ENCODE results near the gene TTC7B.

Gene TTC7B

GRCh38 chr14:90805662-90806540 lies 10.3 kb downstream of the TTC7B start:
- no peak for DNase-seq (ENCODE audit: low read depth in 2 of 2)

GRCh38 chr14:90805084-90805391 lies 11.2 kb downstream of the TTC7B start:
- no peak for DNase-seq (ENCODE audit: low read depth in 2 of 2)

- DNase-seq (ENCODE audit: low read depth in 2 of 2): no peak
Measured at GRCh38 chr14:90804292-90805083, 11.7 kb downstream of the TTC7B start.

DNA sequence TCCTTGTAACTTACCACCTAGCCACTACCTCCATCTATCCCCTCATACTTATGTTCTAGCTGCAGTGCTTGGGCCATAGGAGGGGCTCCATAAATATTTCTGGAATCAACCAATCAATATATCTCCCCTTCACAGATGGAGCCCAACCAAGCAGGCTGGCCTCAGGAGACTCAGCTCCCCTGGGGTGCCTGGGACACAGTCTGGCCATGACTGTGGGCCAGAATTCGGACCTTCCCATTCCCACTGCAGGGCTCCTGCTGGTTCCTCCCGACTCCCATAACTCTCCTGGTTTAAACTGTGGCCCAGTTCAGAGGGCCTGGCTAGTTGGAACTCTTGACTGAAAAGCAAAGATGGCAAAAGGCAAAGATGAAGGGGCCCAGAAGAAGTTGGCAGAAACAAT lies 13.0 kb downstream of the TTC7B start:
- no peak for DNase-seq (ENCODE audit: low read depth in 2 of 2)

GRCh38 chr14:90799420-90799819 lies 16.8 kb downstream of the TTC7B start:
- DNase-seq (ENCODE audit: low read depth in 2 of 2): no peak

DNA sequence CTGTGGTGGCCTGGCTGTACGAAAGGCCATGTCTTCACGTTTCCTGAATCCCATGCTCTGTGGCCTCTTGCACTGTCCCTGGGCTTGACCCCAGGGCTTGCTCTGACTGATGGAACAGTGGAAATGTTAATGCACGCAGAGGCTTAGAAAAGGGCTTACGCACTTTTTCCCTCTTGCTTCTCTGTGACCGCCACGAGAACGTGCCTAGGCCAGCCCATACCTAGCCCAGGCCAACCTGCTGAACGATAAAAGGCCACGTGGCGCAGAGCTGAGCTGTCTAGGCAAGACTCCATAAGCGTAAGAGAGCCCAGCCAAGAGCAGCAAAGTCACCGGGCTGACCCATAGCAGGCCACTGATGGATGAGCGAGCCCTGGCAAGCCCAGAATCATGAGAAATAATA lies 18.3 kb downstream of the TTC7B start:
- DNase-seq (ENCODE audit: low read depth in 2 of 2): no peak

- no peak for DNase-seq (ENCODE audit: low read depth in 2 of 2)
Measured at GRCh38 chr14:90797451-90797850, 18.8 kb downstream of the TTC7B start.

GRCh38 chr14:90796329-90796728 lies 19.9 kb downstream of the TTC7B start:
- DNase-seq (ENCODE audit: low read depth in 2 of 2): no peak

GRCh38 chr14:90795744-90796143 lies 20.5 kb downstream of the TTC7B start:
- DNase-seq (ENCODE audit: low read depth in 2 of 2): no peak

DNA sequence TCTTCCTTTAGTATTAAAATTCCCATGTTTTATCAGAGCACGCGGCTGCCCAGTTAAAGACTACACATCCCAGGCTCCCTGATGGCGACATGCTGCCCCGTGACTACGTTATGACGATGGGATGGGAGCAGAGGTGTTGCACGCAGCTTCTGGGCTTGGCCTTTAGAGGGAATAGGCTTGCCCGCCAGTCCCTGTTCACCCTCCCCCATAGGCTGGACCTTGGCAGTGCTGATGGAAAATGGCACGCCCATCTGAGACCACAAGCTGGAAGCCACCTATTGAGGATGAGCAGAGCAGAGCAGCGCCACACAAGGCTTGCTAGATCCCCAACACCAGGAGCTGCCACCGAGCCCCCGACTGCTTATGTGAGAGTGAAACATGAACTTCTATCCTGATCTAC lies 24.7 kb downstream of the TTC7B start:
- no peak for DNase-seq (ENCODE audit: low read depth in 2 of 2)

DNA sequence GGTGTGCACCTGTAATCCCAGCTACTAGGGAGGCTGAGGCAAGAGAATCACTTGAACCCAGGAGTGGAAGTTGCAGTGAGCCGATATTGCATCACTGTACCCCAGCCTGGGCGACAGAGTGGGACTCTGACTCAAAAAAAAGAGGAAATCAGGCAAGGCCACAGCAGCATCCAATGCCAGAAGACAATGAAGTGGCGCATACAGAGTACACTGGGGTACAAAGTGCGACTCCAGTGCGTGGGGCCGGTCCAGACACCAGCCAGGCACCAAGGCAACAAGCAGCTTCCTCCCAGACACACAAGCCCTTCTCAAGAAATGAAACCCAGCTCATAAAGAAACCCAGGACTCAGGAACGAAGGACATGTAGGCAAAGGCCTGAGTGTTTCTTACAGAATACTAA lies 28.2 kb downstream of the TTC7B start:
- no peak for DNase-seq (ENCODE audit: low read depth in 2 of 2)

DNA sequence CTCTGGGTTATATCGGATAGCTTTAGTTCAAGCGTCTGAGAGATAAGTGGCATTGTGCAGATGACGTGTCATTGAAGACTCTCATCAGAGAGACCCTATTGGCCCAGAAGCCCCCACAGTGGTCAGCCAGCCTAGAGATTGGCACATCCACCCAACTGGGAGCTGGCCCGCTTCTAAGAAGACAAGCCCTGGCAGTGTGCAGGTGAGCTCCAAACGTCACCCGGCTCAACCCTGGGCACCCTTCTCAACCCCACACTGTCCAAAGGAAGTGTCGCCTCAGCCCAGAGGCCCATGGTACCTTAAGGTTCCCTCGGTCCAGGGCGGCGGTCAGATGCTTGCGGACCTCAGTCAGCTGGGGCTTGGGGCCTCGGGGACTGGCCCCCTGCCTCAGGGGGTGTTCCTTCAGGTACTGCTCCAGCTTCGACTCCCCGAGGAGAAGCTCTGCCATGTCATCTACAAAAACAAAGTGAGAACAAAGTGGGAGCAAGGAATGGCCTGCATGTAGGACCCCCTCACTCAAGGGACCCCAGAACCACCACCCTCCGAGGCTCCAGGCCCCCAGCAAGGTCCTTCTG lies 30.3 kb downstream of the TTC7B start:
- no peak for DNase-seq (ENCODE audit: low read depth in 2 of 2)

DNA sequence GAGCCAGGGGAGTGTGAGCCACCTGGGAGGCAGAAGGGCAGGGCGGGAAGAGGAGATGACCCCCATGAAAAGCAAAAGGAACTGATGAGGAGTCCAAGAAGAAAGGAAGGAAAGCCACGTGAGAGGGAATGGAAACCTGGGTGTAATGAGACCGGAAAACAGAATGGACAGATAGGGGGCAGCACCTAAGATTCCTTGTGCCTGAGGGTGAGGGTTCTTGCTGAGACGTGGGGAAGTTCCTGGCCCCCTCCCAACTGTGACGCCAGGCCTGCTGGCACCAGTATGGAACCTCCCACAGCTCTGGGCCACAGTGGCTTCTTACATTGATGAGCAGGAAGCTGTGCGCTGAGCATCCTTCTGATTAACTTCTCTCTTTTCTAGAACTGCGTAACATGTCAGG lies 30.8 kb downstream of the TTC7B start:
- DNase-seq (ENCODE audit: low read depth in 2 of 2): no peak

GRCh38 chr14:90784621-90785270 lies 31.5 kb downstream of the TTC7B start:
- DNase-seq (ENCODE audit: low read depth in 2 of 2): no peak

- no peak for DNase-seq (ENCODE audit: low read depth in 2 of 2)
Measured at GRCh38 chr14:90783344-90783743, 32.9 kb downstream of the TTC7B start.

DNA sequence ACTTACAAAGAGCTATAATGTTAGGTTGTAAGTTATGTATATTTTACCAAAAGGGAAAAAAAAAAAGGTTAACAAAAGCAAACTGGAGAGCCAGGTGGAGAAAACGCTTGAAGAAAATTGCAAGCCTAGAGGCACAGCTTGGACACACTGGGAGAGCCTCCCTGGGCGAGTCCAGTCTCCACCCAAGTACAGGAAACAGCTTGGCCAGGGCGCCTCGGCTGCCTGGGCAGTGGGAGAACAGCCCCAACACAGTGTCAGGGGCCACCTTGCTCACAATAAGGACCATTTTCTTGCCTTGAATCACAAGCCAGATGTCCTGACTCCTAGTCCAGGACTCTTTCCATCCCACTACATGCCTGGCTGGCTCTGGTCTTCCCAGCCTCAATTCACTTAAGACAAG lies 33.3 kb downstream of the TTC7B start:
- no peak for DNase-seq (ENCODE audit: low read depth in 2 of 2)

- no peak for DNase-seq (ENCODE audit: low read depth in 2 of 2)
Measured at GRCh38 chr14:90781876-90782275, 34.4 kb downstream of the TTC7B start.

DNA sequence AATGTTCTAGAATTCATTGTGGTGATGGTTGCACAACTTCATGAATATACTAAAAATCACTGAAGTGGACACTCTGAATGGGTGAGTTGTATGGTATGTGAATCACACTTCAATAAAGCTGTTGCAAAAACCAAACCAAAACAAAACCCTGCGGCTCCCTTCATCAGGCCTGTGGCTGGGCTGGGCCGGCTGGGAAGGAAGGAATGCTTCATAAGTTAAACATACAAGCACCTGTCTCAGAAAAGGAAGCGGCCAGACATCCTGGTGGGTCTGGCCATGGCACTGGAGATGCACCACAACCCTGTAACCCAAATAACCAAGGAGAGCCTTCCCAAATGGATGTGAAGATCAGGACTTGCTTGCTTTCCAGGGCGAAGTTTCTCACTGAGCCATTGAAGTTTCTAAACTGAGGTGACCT lies 34.9 kb downstream of the TTC7B start:
- DNase-seq (ENCODE audit: low read depth in 2 of 2): no peak

GRCh38 chr14:90780519-90780918 lies 35.7 kb downstream of the TTC7B start:
- no peak for DNase-seq (ENCODE audit: low read depth in 2 of 2)

DNA sequence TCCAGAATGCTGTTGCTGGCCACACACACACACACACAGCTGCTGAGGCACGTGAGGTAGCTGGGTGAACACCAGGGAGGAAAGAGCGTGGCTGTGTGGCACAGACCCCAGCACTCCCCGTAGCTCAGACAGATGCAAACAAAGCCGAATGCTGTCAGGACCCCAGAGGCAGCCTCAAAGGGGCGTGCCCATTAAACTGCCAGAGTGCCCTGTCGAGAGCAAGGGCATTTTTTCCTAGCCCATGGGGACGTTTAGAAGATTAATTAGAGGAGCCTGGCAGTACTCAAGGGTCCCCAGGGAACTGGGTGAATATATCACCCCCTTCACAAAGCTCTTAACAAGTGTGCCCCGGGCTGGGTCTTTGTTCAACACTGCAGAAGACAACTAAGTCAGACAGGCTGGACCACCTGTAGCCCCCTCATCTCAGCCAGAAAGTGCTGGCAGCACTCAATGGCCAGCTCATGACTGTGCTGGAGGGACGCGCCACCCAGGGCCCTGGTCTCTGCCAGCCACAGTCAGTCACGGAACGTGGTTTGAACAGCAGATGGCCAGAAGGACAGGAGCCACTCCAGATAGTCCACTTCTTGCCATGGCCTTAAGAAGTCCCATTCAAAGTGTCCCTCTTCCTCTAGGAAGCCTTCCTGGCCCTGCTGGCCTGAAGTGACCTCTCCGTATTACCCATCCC lies 37.5 kb downstream of the TTC7B start:
- DNase-seq (ENCODE audit: low read depth in 2 of 2): no peak

- no peak for DNase-seq (ENCODE audit: low read depth in 2 of 2)
Measured at GRCh38 chr14:90777830-90778485, 38.3 kb downstream of the TTC7B start.
